IMR-90 (cell line): ENCODE results near the gene SPEG. TPM values are rescaled to one million over a fixed set of nuclear protein-coding genes. Genes with fewer than 3 reads are reported as not detected.

ENCODE experiments used
- ATAC-seq: fragments of 200-7000 bp; cut with Tn5 transposase; 2 replicates; pipeline ENCODE4 v1.9.1; 2020; ENCODE audit warnings: low read depth, mild to moderate bottlenecking, moderate library complexity
- BruUV-seq: library from RNA; stranded (reverse); fragments of 400-500 nt; replicated peaks from 2 replicates; lab custom pipeline; 2021; lab: Mats Ljungman, UMichigan
- CTCF ChIA-PET: fragments of 300-600 bp; formaldehyde crosslinking; extraction: SDS; loops from one replicate; lab custom pipeline; 2021; ENCODE audit warnings: antibody characterized with exemption; lab: Yijun Ruan, JAX
- POLR2A ChIA-PET: fragments of 300-600 bp; sonication (Branson Sonifier 250); formaldehyde crosslinking; loops from one replicate; lab custom pipeline; 2022; ENCODE audit warnings: antibody characterized with exemption; ENCODE audit not compliant: unreplicated experiment; lab: Charles Lee
- DNase-seq: peaks from one replicate; pipeline ENCODE4 v3.0.0; 2013
- H2AFZ ChIP-seq: replicated peaks from 2 replicates; pipeline ENCODE3; 2013; ENCODE audit warnings: low read length, mild to moderate bottlenecking; ENCODE audit not compliant: poor library complexity
- H2AK5ac ChIP-seq: 2 replicates; pipeline ENCODE4 v1.6.1; 2013; ENCODE audit warnings: low read depth, low read length, inconsistent platforms
- H2AK9ac ChIP-seq: replicated peaks from 2 replicates; pipeline ENCODE3; 2013; ENCODE audit warnings: mild to moderate bottlenecking, low read depth, low read length, moderate library complexity; ENCODE audit not compliant: poor library complexity
- H2BK120ac ChIP-seq: 2 replicates; pipeline ENCODE4 v1.6.1; 2013; ENCODE audit warnings: low read depth, low read length, inconsistent platforms
- H2BK15ac ChIP-seq: 3 replicates; pipeline ENCODE4 v1.6.1; 2013; ENCODE audit warnings: low read depth, low read length, inconsistent platforms
- H2BK20ac ChIP-seq: 2 replicates; pipeline ENCODE4 v1.6.1; 2013; ENCODE audit warnings: low read depth, mild to moderate bottlenecking, inconsistent platforms, low read length, moderate library complexity
- H2BK5ac ChIP-seq: 2 replicates; pipeline ENCODE4 v1.6.1; 2013; ENCODE audit warnings: mild to moderate bottlenecking, low read depth, low read length, inconsistent platforms; ENCODE audit not compliant: poor library complexity, severe bottlenecking
- H3K14ac ChIP-seq: replicated peaks from 2 replicates; pipeline ENCODE4 v1.6.1; 2013; ENCODE audit warnings: low read depth, low read length, inconsistent platforms
- H3K18ac ChIP-seq: 2 replicates; pipeline ENCODE4 v1.6.1; 2013; ENCODE audit warnings: low read depth, low read length, control low read depth
- H3K23ac ChIP-seq: 2 replicates; pipeline ENCODE4 v1.6.1; 2013; ENCODE audit warnings: low read depth, low read length, inconsistent platforms
- H3K27ac ChIP-seq: 2 replicates; pipeline ENCODE4 v1.5.1; 2013; ENCODE audit warnings: mild to moderate bottlenecking, control low read depth, low read length; ENCODE audit not compliant: insufficient read depth
- H3K27me3 ChIP-seq: 2 replicates; pipeline ENCODE4 v1.6.1; 2013; ENCODE audit warnings: low read length; ENCODE audit not compliant: control insufficient read depth, insufficient read depth
- H3K36me3 ChIP-seq: 2 replicates; pipeline ENCODE4 v1.6.1; 2013; ENCODE audit warnings: low read length, mixed read lengths; ENCODE audit not compliant: control insufficient read depth, insufficient read depth
- H3K4ac ChIP-seq: 2 replicates; pipeline ENCODE4 v1.6.1; 2013; ENCODE audit warnings: low read depth, low read length, inconsistent platforms
- H3K4me1 ChIP-seq: 2 replicates; pipeline ENCODE4 v1.6.1; 2013; ENCODE audit warnings: low read length, mixed read lengths; ENCODE audit not compliant: control insufficient read depth, insufficient read depth
- H3K4me2 ChIP-seq: 2 replicates; pipeline ENCODE4 v1.6.1; 2013; ENCODE audit warnings: low read depth, mild to moderate bottlenecking, control low read depth, low read length, moderate library complexity
- H3K4me3 ChIP-seq: 2 replicates; pipeline ENCODE4 v1.5.1; 2013; ENCODE audit warnings: low read depth, mild to moderate bottlenecking, control low read depth, low read length, moderate library complexity; ENCODE audit not compliant: insufficient read depth
- H3K56ac ChIP-seq: 2 replicates; pipeline ENCODE4 v1.6.1; 2013; ENCODE audit warnings: low read length, inconsistent platforms; ENCODE audit not compliant: insufficient read depth; ENCODE audit errors: extremely low read depth
- H3K79me1 ChIP-seq, 2 experiments: 2 replicates each; pipeline ENCODE4 v1.6.1; 2013; ENCODE audit warnings: low read length in 2 of 2, inconsistent platforms in 1 of 2, low read depth in 1 of 2
- H3K9ac ChIP-seq: 2 replicates; pipeline ENCODE4 v1.6.1; 2013; ENCODE audit warnings: low read depth, low read length, control low read depth
- H3K9me1 ChIP-seq: 2 replicates; pipeline ENCODE4 v1.6.1; 2013; ENCODE audit warnings: low read length, inconsistent platforms; ENCODE audit not compliant: insufficient read depth
- H3K9me3 ChIP-seq: 2 replicates; pipeline ENCODE4 v1.6.1; 2013; ENCODE audit warnings: low read length; ENCODE audit not compliant: control insufficient read depth, insufficient read depth
- H4K20me1 ChIP-seq: 2 replicates; pipeline ENCODE4 v1.6.1; 2013; ENCODE audit warnings: low read length, inconsistent platforms; ENCODE audit not compliant: insufficient read depth
- H4K5ac ChIP-seq: 2 replicates; pipeline ENCODE4 v1.6.1; 2013; ENCODE audit warnings: mild to moderate bottlenecking, low read depth, low read length, control low read depth
- H4K8ac ChIP-seq, 2 experiments: 2 replicates each; pipeline ENCODE4 v1.6.1; 2013; ENCODE audit warnings: low read depth in 2 of 2, low read length in 2 of 2, control low read depth in 1 of 2, inconsistent platforms in 1 of 2
- H4K91ac ChIP-seq: 2 replicates; pipeline ENCODE4 v1.6.1; 2013; ENCODE audit warnings: low read depth, low read length, inconsistent platforms; ENCODE audit not compliant: insufficient read depth
- CEBPB ChIP-seq: IDR thresholded peaks from 2 replicates; pipeline ENCODE4 v1.6.1; 2012; ENCODE audit warnings: low read depth, low read length, improper control_type of control experiment
- MAZ ChIP-seq: IDR thresholded peaks from 2 replicates; pipeline ENCODE4 v1.6.1; 2012; ENCODE audit warnings: low read depth, mild to moderate bottlenecking, low read length, improper control_type of control experiment, moderate library complexity, borderline replicate concordance
- POLR2A ChIP-seq: IDR thresholded peaks from 2 replicates; pipeline ENCODE4 v1.6.1; 2012; ENCODE audit warnings: mild to moderate bottlenecking, low read depth, low read length
- RAD21 ChIP-seq: IDR thresholded peaks from 2 replicates; pipeline ENCODE4 v1.6.1; 2012; ENCODE audit warnings: low read length, improper control_type of control experiment
- SMC3 ChIP-seq: fragments of 150-350 bp; IDR thresholded peaks from 2 replicates; pipeline ENCODE4 v1.6.1; 2016; ENCODE audit warnings: low read depth, mild to moderate bottlenecking, antibody characterized with exemption, low read length, moderate library complexity
- WGBS, 2 experiments: methylation state at CpG; one replicate each; pipeline versions ENCODE4 v1.1.5 to v1.1.7; 2013; ENCODE audit warnings: missing lambda C conversion rate in 2 of 2; ENCODE audit not compliant: insufficient read length in 1 of 2; ENCODE audit errors: extremely low coverage in 2 of 2; 5-methylcytosine and 5-hydroxymethylcytosine counted together
- dilution Hi-C: fragments of 300-500 bp; cut with HindIII; formaldehyde crosslinking; loops from one replicate; pipeline ENCODE4 v1.14.3; 2018; ENCODE audit warnings: low sequenced_read_pairs; ENCODE audit not compliant: unreplicated experiment
- in situ Hi-C: fragments of 300-500 bp; cut with MboI; formaldehyde crosslinking; loops from 3 replicates; pipeline ENCODE4 v1.14.3; 2019; ENCODE audit warnings: low sequenced_read_pairs, inconsistent platforms, mixed read lengths
- intact Hi-C: fragments of 100-400 bp; cut with micrococcal nuclease; formaldehyde crosslinking; loops from 2 replicates; pipeline ENCODE4 v1.10.0; 2022
- polyA plus RNA-seq, 3 experiments: library from polyadenylated mRNA; depleted of rRNA; stranded (reverse); fragments of >200 nt; gene quantifications; 2 replicates each; pipeline ENCODE4 v1.2.3, GENCODE V29; 2012; ENCODE audit warnings: low replicate concordance in 1 of 3
- total RNA-seq: library from RNA; depleted of rRNA; stranded (reverse); fragments of >200 nt; gene quantifications from 2 replicates; pipeline ENCODE4 v1.2.3, GENCODE V29; 2012
- TF ChIP-seq, protein P1 (sequence below): conservative IDR thresholded peaks from 2 replicates; pipeline ENCODE4 v1.5.1; 2012; ENCODE audit warnings: mild to moderate bottlenecking, low read depth, low read length, improper control_type of control experiment

Gene SPEG
- total and polyA plus RNA-seq, 2 of the 4 experiments (the other 2 are of a cell fraction): 6.8 to 81.6 TPM

GRCh38 chr2:219447242-219448098, 12.8 kb downstream of the SPEG start:
- peaks cover 20 to 50% of the 10 kb centered on the region in 2 experiments for H3K79me1 ChIP-seq
- H3K4me1 ChIP-seq: peaks cover 34% of the 10 kb centered on the region
- H3K27ac ChIP-seq: no peak overlapping the region
- TF ChIP-seq SMC3 (no peak), MAZ (no peak), CEBPB (no peak), POLR2A (no peak), RAD21 (no peak)
- TF ChIP-seq, protein P1, sequence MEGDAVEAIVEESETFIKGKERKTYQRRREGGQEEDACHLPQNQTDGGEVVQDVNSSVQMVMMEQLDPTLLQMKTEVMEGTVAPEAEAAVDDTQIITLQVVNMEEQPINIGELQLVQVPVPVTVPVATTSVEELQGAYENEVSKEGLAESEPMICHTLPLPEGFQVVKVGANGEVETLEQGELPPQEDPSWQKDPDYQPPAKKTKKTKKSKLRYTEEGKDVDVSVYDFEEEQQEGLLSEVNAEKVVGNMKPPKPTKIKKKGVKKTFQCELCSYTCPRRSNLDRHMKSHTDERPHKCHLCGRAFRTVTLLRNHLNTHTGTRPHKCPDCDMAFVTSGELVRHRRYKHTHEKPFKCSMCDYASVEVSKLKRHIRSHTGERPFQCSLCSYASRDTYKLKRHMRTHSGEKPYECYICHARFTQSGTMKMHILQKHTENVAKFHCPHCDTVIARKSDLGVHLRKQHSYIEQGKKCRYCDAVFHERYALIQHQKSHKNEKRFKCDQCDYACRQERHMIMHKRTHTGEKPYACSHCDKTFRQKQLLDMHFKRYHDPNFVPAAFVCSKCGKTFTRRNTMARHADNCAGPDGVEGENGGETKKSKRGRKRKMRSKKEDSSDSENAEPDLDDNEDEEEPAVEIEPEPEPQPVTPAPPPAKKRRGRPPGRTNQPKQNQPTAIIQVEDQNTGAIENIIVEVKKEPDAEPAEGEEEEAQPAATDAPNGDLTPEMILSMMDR: no peak
- H3K9me1 ChIP-seq: peaks cover 23% of the 10 kb centered on the region
- H2AFZ ChIP-seq: no peak overlapping the region
- dilution Hi-C loops: no loop called here
- ATAC-seq: no peak
- DNase-seq: no peak
- no peak overlapping the region for H3K23ac ChIP-seq
- H3K56ac ChIP-seq: no peak overlapping the region
- BruUV-seq: no TSS peak
- H3K9me3 ChIP-seq: no peaks in the 10 kb centered on the region
- H3K4ac ChIP-seq: no peak overlapping the region
- no peak overlapping the region for H3K14ac ChIP-seq
- H3K9ac ChIP-seq: no peak overlapping the region
- ChIA-PET POLR2A (no interaction called here), CTCF (no interaction called here)
- H2AK5ac ChIP-seq: no peak overlapping the region
- H3K4me3 ChIP-seq: no peak overlapping the region
- no peak overlapping the region for H4K5ac ChIP-seq
- in situ Hi-C loops: no loop called here
- intact Hi-C loops: no loop called here
- H4K91ac ChIP-seq: no peak overlapping the region
- no peak overlapping the region for H2BK5ac ChIP-seq
- no peaks in the 10 kb centered on the region; the same call in 1 of the 2 replicates for H4K20me1 ChIP-seq
- H3K36me3 ChIP-seq: peaks cover 49% of the 10 kb centered on the region
- no peak overlapping the region for H3K18ac ChIP-seq
- no peak overlapping the region for H2BK20ac ChIP-seq
- H4K8ac ChIP-seq: no peak overlapping the region
- no peaks in the 10 kb centered on the region for H3K27me3 ChIP-seq
- 91% methylated on average over 13 of the region's 23 CpGs; no CpG with 5 or more reads in 1 of the 2 experiments for WGBS, 2 experiments
- H3K4me2 ChIP-seq: no peak overlapping the region
- no peak overlapping the region for H2BK120ac ChIP-seq
- H2BK15ac ChIP-seq: no peak overlapping the region
- H2AK9ac ChIP-seq: peak overlapping the region; percentile 17
